ENCODE data around the gene BTBD7. TPM values are rescaled to one million over a fixed set of nuclear protein-coding genes. Genes with fewer than 3 reads are reported as not detected.

Gene BTBD7
- total RNA-seq, 2 donors from 2014 or later = 16.3 to 25.1 TPM

DNA sequence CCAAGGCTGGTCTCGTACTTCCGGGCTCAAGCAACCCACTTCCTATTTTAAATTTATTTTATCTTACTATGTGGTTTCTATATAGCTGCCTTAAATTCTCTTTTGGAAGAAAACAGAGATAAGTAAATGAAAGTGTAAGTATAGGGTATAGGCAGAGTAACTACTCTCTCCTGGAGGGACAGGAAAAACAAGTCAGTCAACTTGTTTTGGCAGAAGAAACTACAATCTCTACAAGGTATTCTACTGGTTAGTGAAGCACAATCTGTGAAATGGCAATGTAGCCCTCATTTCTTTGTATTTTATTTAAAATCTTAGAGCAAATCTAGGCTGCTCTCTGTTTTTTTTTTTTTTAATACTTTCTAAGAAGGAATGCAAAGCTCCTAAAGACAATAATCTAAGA is 70.4 kb downstream of the BTBD7 start:
- 76 to 92% methylated on average over 2 of the region's 2 CpGs for WGBS, 2 donors

DNA sequence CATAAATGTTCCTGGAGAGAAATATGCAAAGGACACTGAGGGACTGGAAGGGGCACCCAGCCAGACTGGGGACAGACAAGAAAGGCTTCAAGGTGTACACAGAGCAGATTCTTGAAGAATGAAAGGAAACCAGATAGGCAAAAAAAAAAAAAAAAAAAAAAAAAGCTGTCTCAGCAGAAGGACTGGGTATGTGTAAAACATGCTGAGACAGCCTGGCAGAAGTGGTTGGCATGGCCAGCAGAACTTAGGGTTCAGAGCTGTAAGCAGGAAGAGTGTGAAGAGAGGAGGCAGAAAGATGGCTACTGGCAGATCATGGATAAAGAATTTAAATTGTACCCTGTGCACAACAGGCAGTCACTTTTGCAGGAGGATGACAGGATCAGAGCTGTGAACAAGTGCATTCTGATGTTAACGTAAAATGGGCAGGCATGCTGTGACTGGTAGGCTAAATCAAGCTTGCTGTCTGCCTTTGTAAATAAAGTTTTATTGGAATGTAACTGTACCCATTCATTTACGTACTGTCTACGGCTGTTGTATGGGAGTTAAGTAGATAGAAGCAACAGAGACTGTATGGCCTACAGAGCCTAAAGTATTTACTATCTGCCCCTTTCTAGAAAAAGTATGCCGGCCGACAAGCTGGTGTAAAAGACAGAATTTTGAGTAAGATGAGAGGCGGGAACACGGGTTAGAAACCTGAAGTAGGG is 83.6 kb downstream of the BTBD7 start:
- Histone ChIP-seq H3K27me3 (no peaks in the 10 kb centered on the region), H3K36me3 (replicated peaks in 1 of 2; ENCODE audit: insufficient read depth in 1 of 2, low read depth in 2 of 2) (peaks cover 0 to 10% of the 10 kb centered on the region in 2 donors), H3K4me1 (no peaks in the 10 kb centered on the region), H3K4me3 (no peak overlapping the region), H3K9me3 (no peaks in the 10 kb centered on the region), H3K27ac (no peak overlapping the region)
- ATAC-seq (no peak), DNase-seq (no peak)
- TF ChIP-seq, protein P1, sequence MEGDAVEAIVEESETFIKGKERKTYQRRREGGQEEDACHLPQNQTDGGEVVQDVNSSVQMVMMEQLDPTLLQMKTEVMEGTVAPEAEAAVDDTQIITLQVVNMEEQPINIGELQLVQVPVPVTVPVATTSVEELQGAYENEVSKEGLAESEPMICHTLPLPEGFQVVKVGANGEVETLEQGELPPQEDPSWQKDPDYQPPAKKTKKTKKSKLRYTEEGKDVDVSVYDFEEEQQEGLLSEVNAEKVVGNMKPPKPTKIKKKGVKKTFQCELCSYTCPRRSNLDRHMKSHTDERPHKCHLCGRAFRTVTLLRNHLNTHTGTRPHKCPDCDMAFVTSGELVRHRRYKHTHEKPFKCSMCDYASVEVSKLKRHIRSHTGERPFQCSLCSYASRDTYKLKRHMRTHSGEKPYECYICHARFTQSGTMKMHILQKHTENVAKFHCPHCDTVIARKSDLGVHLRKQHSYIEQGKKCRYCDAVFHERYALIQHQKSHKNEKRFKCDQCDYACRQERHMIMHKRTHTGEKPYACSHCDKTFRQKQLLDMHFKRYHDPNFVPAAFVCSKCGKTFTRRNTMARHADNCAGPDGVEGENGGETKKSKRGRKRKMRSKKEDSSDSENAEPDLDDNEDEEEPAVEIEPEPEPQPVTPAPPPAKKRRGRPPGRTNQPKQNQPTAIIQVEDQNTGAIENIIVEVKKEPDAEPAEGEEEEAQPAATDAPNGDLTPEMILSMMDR (IDR thresholded peaks at IDR 0.05) = no peak
- TF ChIP-seq POLR2A (IDR thresholded peaks at IDR 0.05) = no peak
- 94% methylated on average over 7 of the region's 7 CpGs for WGBS, 2 donors
- intact Hi-C loops (cut with DNase I) = no loop called here

More for the DNA sequence above, 70.4 kb downstream of the BTBD7 start:
- H3K4me3 ChIP-seq = no peak overlapping the region
- ATAC-seq (no peak), DNase-seq (no peak)
- no peak overlapping the region for H3K27ac ChIP-seq
- intact Hi-C loops (cut with DNase I) = no loop called here
- TF ChIP-seq POLR2A (IDR thresholded peaks at IDR 0.05) = no peak
- TF ChIP-seq, protein P1 (IDR thresholded peaks at IDR 0.05) = no peak
- H3K27me3 ChIP-seq = no peaks in the 10 kb centered on the region
- H3K36me3 ChIP-seq (replicated peaks in 1 of 2; ENCODE audit: insufficient read depth in 1 of 2, low read depth in 2 of 2) = peaks cover 0 to 7% of the 10 kb centered on the region in 2 donors
- peaks cover 4% of the 10 kb centered on the region for H3K4me1 ChIP-seq
- no peaks in the 10 kb centered on the region for H3K9me3 ChIP-seq

DNA sequence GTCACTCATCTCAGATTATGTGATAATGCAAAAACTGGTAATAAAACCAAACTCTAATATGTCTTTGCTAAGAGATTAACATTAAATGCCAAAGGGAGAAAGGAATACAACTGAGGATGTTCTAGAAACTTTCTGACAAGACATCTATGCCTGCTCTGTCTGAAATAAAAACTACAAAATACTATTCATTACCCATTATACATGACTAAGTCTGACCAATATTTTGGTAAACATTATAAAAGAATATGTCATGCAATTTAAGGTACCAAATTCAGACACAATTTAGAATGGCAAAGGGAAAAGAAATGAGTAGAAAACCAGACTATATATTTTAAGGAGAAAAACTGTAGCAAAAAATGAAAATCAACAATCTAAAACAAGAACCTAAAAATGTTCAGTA is 86.3 kb downstream of the BTBD7 start:
- no peak for ATAC-seq
- Histone ChIP-seq H3K36me3 (replicated peaks in 1 of 2; ENCODE audit: insufficient read depth in 1 of 2, low read depth in 2 of 2) (peaks cover 0 to 23% of the 10 kb centered on the region in 2 donors), H3K27ac (no peak overlapping the region), H3K9me3 (no peaks in the 10 kb centered on the region), H3K4me1 (no peaks in the 10 kb centered on the region), H3K27me3 (no peaks in the 10 kb centered on the region), H3K4me3 (no peak overlapping the region)
- no peak for DNase-seq
- no peak for TF ChIP-seq POLR2A (IDR thresholded peaks at IDR 0.05)
- TF ChIP-seq, protein P1 (IDR thresholded peaks at IDR 0.05) = no peak
- intact Hi-C loops (cut with DNase I) = no loop called here

DNA sequence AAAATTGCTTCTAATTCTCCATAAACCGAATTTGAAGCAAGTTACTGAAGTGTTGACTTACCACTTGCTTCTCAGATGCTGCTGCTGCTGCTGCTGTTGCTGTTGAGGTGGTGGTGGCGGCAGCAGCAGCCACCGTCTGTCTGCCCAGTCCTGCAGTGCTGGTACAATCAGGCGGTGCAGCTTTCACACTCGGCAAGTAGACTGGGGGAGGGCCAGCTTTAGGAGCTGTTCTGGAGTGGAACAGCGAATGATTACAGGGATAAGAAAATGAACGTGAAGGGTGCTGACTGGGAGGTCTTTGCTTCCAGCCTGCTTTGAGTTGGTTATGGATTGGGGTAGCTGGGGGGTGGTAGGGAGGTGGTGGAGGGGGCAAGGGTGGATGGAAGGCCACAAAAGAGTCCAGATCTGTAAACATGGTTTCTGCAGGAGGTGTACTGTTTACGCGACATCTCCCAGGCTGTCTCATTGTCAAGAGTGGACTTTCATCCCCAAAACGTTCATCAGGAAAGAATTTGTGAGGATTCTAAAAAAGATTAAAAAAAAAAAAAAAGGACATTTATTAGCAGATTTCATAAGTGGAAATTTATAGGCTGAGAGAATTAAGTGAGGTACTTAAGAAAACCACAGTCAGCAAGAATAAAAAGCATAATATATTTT is 86.9 kb downstream of the BTBD7 start:
- H3K4me3 ChIP-seq = no peak overlapping the region
- peaks cover 0 to 25% of the 10 kb centered on the region in 2 donors for H3K36me3 ChIP-seq (replicated peaks in 1 of 2; ENCODE audit: insufficient read depth in 1 of 2, low read depth in 2 of 2)
- intact Hi-C loops (cut with DNase I) = no loop called here
- no peak overlapping the region for H3K27ac ChIP-seq
- TF ChIP-seq, protein P1 (IDR thresholded peaks at IDR 0.05) = no peak
- DNase-seq (no peak), ATAC-seq (no peak)
- 84 to 85% methylated on average over 10 of the region's 10 CpGs for WGBS, 2 donors
- no peaks in the 10 kb centered on the region for H3K4me1 ChIP-seq
- H3K27me3 ChIP-seq = no peaks in the 10 kb centered on the region
- no peaks in the 10 kb centered on the region for H3K9me3 ChIP-seq

DNA sequence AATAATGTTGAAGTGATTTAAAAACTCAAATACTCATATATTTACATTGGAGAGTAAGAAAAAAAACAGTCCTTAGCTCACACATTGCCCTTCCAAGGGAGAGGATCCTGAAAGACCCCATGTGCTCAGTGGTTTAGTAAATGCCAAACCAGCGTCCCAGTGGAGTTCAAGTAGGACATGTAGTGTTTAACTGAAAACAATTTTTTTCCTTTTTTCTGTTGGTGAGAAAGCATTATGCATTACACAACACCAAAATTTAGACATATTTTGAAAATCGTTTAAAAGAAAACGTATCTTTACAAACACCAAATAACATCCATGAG is 92.2 kb downstream of the BTBD7 start:
- WGBS, 2 donors = 80 to 85% methylated on average over 3 of the region's 3 CpGs
- no peak for ATAC-seq
- no peaks in the 10 kb centered on the region for H3K9me3 ChIP-seq
- peaks cover under 1% of the 10 kb centered on the region for H3K4me1 ChIP-seq
- no peak for DNase-seq
- intact Hi-C loops (cut with DNase I) = no loop called here
- H3K4me3 ChIP-seq = no peak overlapping the region
- H3K27me3 ChIP-seq = no peaks in the 10 kb centered on the region
- TF ChIP-seq, protein P1 (IDR thresholded peaks at IDR 0.05) = no peak
- TF ChIP-seq POLR2A (IDR thresholded peaks at IDR 0.05) = no peak
- peaks cover 0 to 19% of the 10 kb centered on the region in 2 donors for H3K36me3 ChIP-seq (replicated peaks in 1 of 2; ENCODE audit: insufficient read depth in 1 of 2, low read depth in 2 of 2)
- no peak overlapping the region for H3K27ac ChIP-seq
